K562 (cell line): Measurements from ENCODE around the gene MAP1LC3A.

Experiments
- CEBPB ChIP-seq: fragments of 450-650 bp; IDR thresholded peaks from 2 replicates; pipeline ENCODE4 v1.6.1; 2016; ENCODE audit warnings: missing genetic modification characterization, missing compliant biosample characterization
- CTCF ChIP-seq, 3 experiments: IDR thresholded peaks in 2 of 3; conservative IDR thresholded peaks in 1 of 3; 2 replicates each; pipeline ENCODE4 v1.5.1; 2011 to 2012; ENCODE audit warnings: low read length in 3 of 3, mild to moderate bottlenecking in 3 of 3, control low read depth in 2 of 3, improper control_type of control experiment in 1 of 3, inconsistent platforms in 1 of 3, low read depth in 1 of 3, mixed read lengths in 1 of 3, moderate library complexity in 1 of 3; ENCODE audit not compliant: insufficient read depth in 2 of 3
- PCBP1 ChIP-seq: fragments of 200-400 bp; formaldehyde crosslinking; IDR thresholded peaks from 2 replicates; pipeline ENCODE4 v1.6.1; 2018; ENCODE audit warnings: mild to moderate bottlenecking, low read depth, low read length; ENCODE audit not compliant: poor library complexity, severe bottlenecking
- PHF8 ChIP-seq: fragments of 200-600 bp; sonication (generic); IDR thresholded peaks from 2 replicates; pipeline ENCODE4 v1.6.1; 2012; ENCODE audit warnings: mixed run types, mild to moderate bottlenecking, inconsistent platforms, low read length, moderate library complexity, borderline replicate concordance
- ZNF589 ChIP-seq: fragments of 200-800 bp; sonication (Bioruptor generic); IDR thresholded peaks from 2 replicates; pipeline ENCODE4 v1.6.1; 2016; ENCODE audit warnings: low read depth, missing genetic modification characterization, missing compliant biosample characterization

GRCh38 chr20:34510575-34510974 is 47.9 kb upstream of the MAP1LC3A start:
- TF ChIP-seq CEBPB (tag) (no peak), PCBP1 (no peak), ZNF589 (CRISPR knock-in tag) (no peak), CTCF (IDR thresholded peaks at IDR 0.05 in 2 of 3, conservative IDR thresholded peaks at IDR 0.05 in 1 of 3; ENCODE audit: insufficient read depth in 2 of 3, low read depth in 1 of 3, low read length in 3 of 3) (no peak), PHF8 (no peak)
